SK-N-MC (cell line): ENCODE measurements around the gene ETNPPL.

Experiments used
- DNase-seq: peaks from one replicate; pipeline ENCODE4 v3.0.0-alpha.2; 2011; ENCODE audit warnings: low read depth, low spot score
- H3K27ac ChIP-seq: fragments of 200-600 bp; sonication (generic); 2 replicates; pipeline ENCODE4 v1.5.1; 2016; ENCODE audit warnings: mixed run types
- H3K36me3 ChIP-seq: fragments of 200-600 bp; sonication (generic); 2 replicates; pipeline ENCODE4 v1.6.1; 2017; ENCODE audit warnings: antibody characterized with exemption, low read length, mixed read lengths; ENCODE audit not compliant: insufficient read depth
- H3K4me3 ChIP-seq: fragments of 200-600 bp; sonication (generic); 2 replicates; pipeline ENCODE4 v1.5.1; 2016
- H3K9ac ChIP-seq: fragments of 200-600 bp; sonication (generic); 2 replicates; pipeline ENCODE4 v1.8.0; 2017; ENCODE audit warnings: mixed run types, mixed read lengths; ENCODE audit not compliant: insufficient read length
- H3K9me3 ChIP-seq: fragments of 200-600 bp; sonication (generic); 2 replicates; pipeline ENCODE4 v1.6.1; 2017; ENCODE audit warnings: low read depth, mild to moderate bottlenecking, antibody characterized with exemption, low read length, moderate library complexity, mixed read lengths
- EZH2 ChIP-seq: fragments of 200-600 bp; sonication (generic); IDR thresholded peaks from one replicate; pipeline ENCODE4 v1.6.1; 2017; ENCODE audit warnings: antibody characterized with exemption
- FOXP2 ChIP-seq: optimal IDR thresholded peaks from 2 replicates; pipeline ENCODE3; 2011; ENCODE audit warnings: mild to moderate bottlenecking, moderate library complexity; ENCODE audit not compliant: insufficient read depth; ENCODE audit errors: extremely low read length, control extremely low read depth
- POLR2AphosphoS5 ChIP-seq: IDR thresholded peaks from 2 replicates; pipeline ENCODE4 v1.6.1; 2012; ENCODE audit warnings: mild to moderate bottlenecking, low read depth, low read length, borderline replicate concordance

The ETNPPL gene

DNA sequence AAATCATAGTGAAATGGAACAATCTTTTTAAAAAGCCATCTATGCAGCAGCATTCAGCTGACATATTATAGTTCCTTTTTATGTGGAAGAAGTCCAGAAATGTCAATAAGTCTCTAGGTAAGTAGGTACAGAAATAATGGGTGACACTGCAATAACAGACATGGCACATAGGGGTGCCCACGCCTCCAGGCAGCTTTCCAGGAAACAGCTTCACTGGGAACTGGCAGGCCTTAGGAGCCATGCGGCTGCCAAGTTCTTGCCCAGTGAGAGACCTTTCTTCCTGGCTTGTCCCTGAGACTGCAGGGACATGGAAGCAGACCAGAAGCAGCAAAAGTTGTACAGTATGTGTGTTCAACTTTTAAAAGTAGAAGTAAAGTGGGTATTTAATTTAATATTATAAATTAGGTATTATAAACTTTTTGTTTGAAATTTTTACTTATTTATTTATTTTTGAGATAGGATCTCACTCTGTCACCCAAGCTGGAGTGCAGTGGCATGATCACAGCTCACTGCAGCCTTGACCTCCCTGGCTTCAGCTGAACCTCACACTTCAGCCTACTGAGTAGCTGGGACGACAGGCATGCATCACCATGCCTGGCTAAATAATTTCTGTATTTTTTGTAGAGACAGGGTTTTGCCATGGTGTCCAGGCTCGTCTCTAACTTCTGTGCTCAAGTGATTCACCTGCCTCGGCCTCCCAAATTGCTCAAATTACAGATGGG lies 12.1 kb upstream of the ETNPPL start:
- Histone ChIP-seq H3K36me3 (no peaks in the 10 kb centered on the region), H3K9me3 (no peaks in the 10 kb centered on the region), H3K27ac (no peak overlapping the region), H3K4me3 (no peak overlapping the region), H3K9ac (no peak overlapping the region)
- no peak for DNase-seq
- TF ChIP-seq EZH2 (no peak), FOXP2 (no peak), POLR2AphosphoS5 (no peak)

DNA sequence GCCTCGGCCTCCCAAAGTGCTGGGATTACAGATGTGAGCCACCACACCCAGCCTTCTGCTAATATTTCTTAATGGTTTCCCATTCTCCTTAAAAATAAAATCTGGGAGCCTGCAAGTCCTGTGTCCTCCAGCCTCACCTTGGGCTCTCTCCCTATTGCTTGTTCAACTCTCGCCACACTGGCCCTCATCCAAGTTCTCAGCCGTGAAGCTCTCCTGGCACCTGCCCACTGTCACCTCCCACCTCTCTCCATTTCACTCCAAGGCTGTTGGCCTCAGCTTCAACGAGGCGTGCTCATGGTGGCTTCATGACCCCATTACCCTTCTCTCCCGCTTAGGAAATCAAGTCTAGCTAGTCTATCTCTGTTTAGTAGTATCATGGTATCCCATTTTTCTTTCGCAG lies 9.5 kb upstream of the ETNPPL start:
- DNase-seq = no peak
- Histone ChIP-seq H3K4me3 (no peak overlapping the region), H3K36me3 (no peaks in the 10 kb centered on the region), H3K27ac (no peak overlapping the region), H3K9me3 (no peaks in the 10 kb centered on the region), H3K9ac (no peak overlapping the region)
- no peak for TF ChIP-seq EZH2
- TF ChIP-seq FOXP2 = no peak
- no peak for TF ChIP-seq POLR2AphosphoS5

GRCh38 chr4:108766058-108766457 lies 3.2 kb upstream of the ETNPPL start:
- no peaks in the 10 kb centered on the region for H3K9me3 ChIP-seq
- no peaks in the 10 kb centered on the region for H3K36me3 ChIP-seq
- no peak overlapping the region for H3K4me3 ChIP-seq
- no peak for TF ChIP-seq POLR2AphosphoS5
- TF ChIP-seq EZH2 = no peak
- TF ChIP-seq FOXP2 = no peak
- no peak overlapping the region for H3K27ac ChIP-seq
- no peak for DNase-seq
- no peak overlapping the region for H3K9ac ChIP-seq

- no peaks in the 10 kb centered on the region for H3K9me3 ChIP-seq
- H3K4me3 ChIP-seq = no peak overlapping the region
- no peak for TF ChIP-seq EZH2
- no peak for TF ChIP-seq POLR2AphosphoS5
- no peak for TF ChIP-seq FOXP2
- no peak overlapping the region for H3K9ac ChIP-seq
- H3K36me3 ChIP-seq = no peaks in the 10 kb centered on the region
- H3K27ac ChIP-seq = no peak overlapping the region
- no peak for DNase-seq
Observed at GRCh38 chr4:108763986-108764385, 1.1 kb upstream of the ETNPPL start.

GRCh38 chr4:108763226-108763593 lies 357 bp upstream of the ETNPPL start:
- DNase-seq = no peak
- H3K4me3 ChIP-seq = peak overlapping the region; percentile 85
- no peak overlapping the region for H3K27ac ChIP-seq
- H3K9ac ChIP-seq = no peak overlapping the region
- TF ChIP-seq POLR2AphosphoS5 (no peak), FOXP2 (no peak), EZH2 (no peak)
- no peaks in the 10 kb centered on the region for H3K9me3 ChIP-seq
- no peaks in the 10 kb centered on the region for H3K36me3 ChIP-seq

DNA sequence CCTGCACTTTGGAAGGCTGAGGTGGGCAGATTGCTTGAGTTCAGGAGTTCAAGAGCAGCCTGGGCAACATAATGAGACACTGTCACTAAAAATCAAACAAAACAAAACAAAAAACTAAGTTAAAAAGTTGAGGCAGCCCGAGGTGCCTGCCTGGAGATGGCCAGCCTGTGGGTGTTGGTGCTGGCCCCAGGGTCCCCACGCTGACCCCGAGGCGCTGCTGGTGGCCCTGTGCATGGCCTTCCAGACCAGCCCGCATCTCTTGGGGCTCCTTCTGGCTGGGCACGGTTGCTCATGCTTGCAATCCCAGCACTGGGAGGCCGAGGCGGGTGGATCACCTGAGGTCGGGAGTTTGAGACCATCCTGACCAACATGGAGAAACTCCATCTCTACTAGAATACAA lies 4.4 kb downstream of the ETNPPL start:
- Histone ChIP-seq H3K9me3 (no peaks in the 10 kb centered on the region), H3K27ac (no peak overlapping the region), H3K9ac (no peak overlapping the region), H3K4me3 (no peak overlapping the region), H3K36me3 (no peaks in the 10 kb centered on the region)
- TF ChIP-seq POLR2AphosphoS5 (no peak), FOXP2 (no peak), EZH2 (no peak)
- no peak for DNase-seq

- no peaks in the 10 kb centered on the region for H3K36me3 ChIP-seq
Observed at GRCh38 chr4:108754327-108754726, 8.5 kb downstream of the ETNPPL start.

DNA sequence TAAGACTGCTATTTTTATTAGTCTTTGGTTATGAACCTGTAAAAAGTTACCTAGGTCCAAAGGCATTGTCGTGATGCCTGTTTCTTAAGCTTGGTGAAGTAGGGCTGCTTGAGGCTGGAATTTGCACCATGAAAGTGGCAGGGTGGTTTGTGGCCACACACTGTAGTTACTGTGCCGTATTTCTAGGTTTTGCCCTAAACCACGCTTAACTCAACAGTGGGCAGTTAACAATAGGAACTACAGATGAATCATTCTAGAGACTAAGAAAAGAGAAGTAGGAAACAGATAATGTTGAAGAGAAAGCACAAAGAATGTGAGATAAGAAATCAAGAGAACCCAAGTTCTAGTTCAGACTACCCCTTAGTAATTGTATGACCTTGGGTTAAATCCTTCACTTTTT lies 11.5 kb downstream of the ETNPPL start:
- no peak overlapping the region for H3K4me3 ChIP-seq
- H3K9me3 ChIP-seq = no peaks in the 10 kb centered on the region
- DNase-seq = no peak
- no peak overlapping the region for H3K9ac ChIP-seq
- no peak overlapping the region for H3K27ac ChIP-seq
- H3K36me3 ChIP-seq = no peaks in the 10 kb centered on the region
- TF ChIP-seq EZH2 (no peak), POLR2AphosphoS5 (no peak), FOXP2 (no peak)

More at GRCh38 chr4:108754327-108754726, 8.5 kb downstream of the ETNPPL start:
- Histone ChIP-seq H3K27ac (no peak overlapping the region), H3K9me3 (no peaks in the 10 kb centered on the region), H3K4me3 (no peak overlapping the region), H3K9ac (no peak overlapping the region)
- TF ChIP-seq EZH2 = no peak
- no peak for TF ChIP-seq FOXP2
- no peak for TF ChIP-seq POLR2AphosphoS5
- DNase-seq = no peak

GRCh38 chr4:108749119-108749518 lies 13.7 kb downstream of the ETNPPL start:
- no peak overlapping the region for H3K27ac ChIP-seq
- no peak overlapping the region for H3K4me3 ChIP-seq
- no peak overlapping the region for H3K9ac ChIP-seq
- no peaks in the 10 kb centered on the region for H3K36me3 ChIP-seq
- DNase-seq = no peak
- no peak for TF ChIP-seq POLR2AphosphoS5
- no peak for TF ChIP-seq EZH2
- no peaks in the 10 kb centered on the region for H3K9me3 ChIP-seq
